KMS-11 (cell line): ENCODE results near the gene GASK1A.

Source experiments
- H2AFZ ChIP-seq: fragments of 200-600 bp; sonication (generic); 2 replicates; pipeline ENCODE4 v1.6.1; 2016; ENCODE audit warnings: antibody characterized with exemption, mixed run types, low read depth
- H3K27ac ChIP-seq: fragments of 200-600 bp; sonication (generic); 2 replicates; pipeline ENCODE4 v1.6.1; 2016; ENCODE audit warnings: mild to moderate bottlenecking, mixed run types
- H3K27me3 ChIP-seq: fragments of 200-600 bp; sonication (generic); 2 replicates; pipeline ENCODE4 v1.6.1; 2017; ENCODE audit warnings: mild to moderate bottlenecking, low read depth, mixed run types, moderate library complexity; ENCODE audit not compliant: insufficient read depth
- H3K36me3 ChIP-seq: fragments of 200-600 bp; sonication (generic); 2 replicates; pipeline ENCODE4 v1.6.1; 2017; ENCODE audit warnings: mild to moderate bottlenecking, mixed run types; ENCODE audit not compliant: insufficient read depth
- H3K4me1 ChIP-seq: fragments of 200-600 bp; sonication (generic); 2 replicates; pipeline ENCODE4 v1.6.1; 2016; ENCODE audit warnings: mild to moderate bottlenecking, low read depth, mixed run types; ENCODE audit not compliant: poor library complexity, severe bottlenecking
- H3K4me2 ChIP-seq: fragments of 200-600 bp; sonication (generic); 2 replicates; pipeline ENCODE4 v1.7.0; 2016; ENCODE audit warnings: mild to moderate bottlenecking, mixed run types
- H3K4me3 ChIP-seq: fragments of 200-600 bp; sonication (generic); IDR thresholded peaks from 2 replicates; pipeline ENCODE4 v1.6.1; 2017; ENCODE audit warnings: low read depth, low read length, mixed read lengths; ENCODE audit not compliant: insufficient read depth
- H3K79me2 ChIP-seq: fragments of 200-600 bp; sonication (generic); 2 replicates; pipeline ENCODE4 v1.6.1; 2016; ENCODE audit warnings: low read depth, mixed run types; ENCODE audit not compliant: insufficient read depth
- H3K9ac ChIP-seq: fragments of 200-600 bp; sonication (generic); 2 replicates; pipeline ENCODE4 v1.6.1; 2016; ENCODE audit warnings: mild to moderate bottlenecking, mixed run types
- H4K20me1 ChIP-seq: fragments of 200-600 bp; sonication (generic); 2 replicates; pipeline ENCODE4 v1.6.1; 2016; ENCODE audit warnings: mild to moderate bottlenecking, mixed run types; ENCODE audit not compliant: insufficient read depth
- CTCF ChIP-seq: fragments of 200-600 bp; sonication (generic); conservative IDR thresholded peaks from 2 replicates; pipeline ENCODE4 v1.6.1; 2017; ENCODE audit warnings: low read depth, mild to moderate bottlenecking, antibody characterized with exemption, low read length, moderate library complexity, mixed read lengths

GASK1A gene

DNA sequence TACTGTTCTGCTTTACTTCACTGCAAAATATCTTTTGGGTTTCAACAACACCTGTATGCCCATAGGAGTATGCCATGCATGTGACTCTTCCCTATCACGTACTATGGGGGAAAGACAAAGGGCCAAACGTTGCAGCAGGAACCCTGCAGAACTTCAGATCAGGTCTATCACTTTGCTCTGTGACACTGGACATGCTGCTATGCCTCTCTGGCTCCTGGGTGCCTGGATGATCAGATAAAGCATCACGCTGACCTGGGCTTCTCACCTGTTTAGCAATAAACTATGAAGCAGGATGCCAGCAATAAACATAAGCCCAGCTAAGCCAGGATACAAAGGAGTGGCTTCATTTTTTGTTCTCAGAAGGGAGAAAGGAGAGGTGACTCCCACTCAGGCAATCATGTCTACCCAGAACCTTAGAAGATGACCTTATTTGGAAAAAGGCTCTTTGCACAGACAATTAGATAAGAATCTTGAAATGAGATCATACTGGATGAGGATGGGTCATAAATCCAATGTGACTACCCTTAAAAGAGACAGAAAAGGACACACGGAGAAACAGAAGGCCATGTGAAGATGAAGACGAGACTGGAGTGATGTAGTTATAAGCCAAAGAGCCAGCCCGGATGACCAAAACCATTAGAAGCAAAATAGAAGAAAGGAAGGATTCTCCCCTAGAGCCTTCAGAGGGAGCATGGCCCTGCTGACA, 107.5 kb downstream of the GASK1A start:
- no peak overlapping the region for H3K4me2 ChIP-seq
- no peaks in the 10 kb centered on the region for H3K36me3 ChIP-seq
- no peak overlapping the region for H3K4me3 ChIP-seq
- no peak overlapping the region for H2AFZ ChIP-seq
- no peaks in the 10 kb centered on the region for H3K79me2 ChIP-seq
- no peak overlapping the region for H3K27ac ChIP-seq
- H3K4me1 ChIP-seq = no peaks in the 10 kb centered on the region
- H4K20me1 ChIP-seq = no peaks in the 10 kb centered on the region
- no peak overlapping the region for H3K9ac ChIP-seq
- no peaks in the 10 kb centered on the region for H3K27me3 ChIP-seq
- no peak for TF ChIP-seq CTCF

GRCh38 chr3:43087249-43087776, 108.2 kb downstream of the GASK1A start:
- H3K36me3 ChIP-seq = no peaks in the 10 kb centered on the region

GRCh38 chr3:43089081-43089480, 110.0 kb downstream of the GASK1A start:
- H3K36me3 ChIP-seq = no peaks in the 10 kb centered on the region
- no peaks in the 10 kb centered on the region for H4K20me1 ChIP-seq
- no peak overlapping the region for H3K9ac ChIP-seq
- no peak overlapping the region for H2AFZ ChIP-seq
- no peaks in the 10 kb centered on the region for H3K4me1 ChIP-seq
- H3K79me2 ChIP-seq = no peaks in the 10 kb centered on the region
- H3K27ac ChIP-seq = no peak overlapping the region
- no peaks in the 10 kb centered on the region for H3K27me3 ChIP-seq
- no peak overlapping the region for H3K4me3 ChIP-seq
- no peak for TF ChIP-seq CTCF
- H3K4me2 ChIP-seq = no peak overlapping the region

More at GRCh38 chr3:43087249-43087776, 108.2 kb downstream of the GASK1A start:
- no peak overlapping the region for H3K4me3 ChIP-seq
- no peak for TF ChIP-seq CTCF
- H3K9ac ChIP-seq = no peak overlapping the region
- no peak overlapping the region for H3K4me2 ChIP-seq
- no peak overlapping the region for H3K27ac ChIP-seq
- H4K20me1 ChIP-seq = no peaks in the 10 kb centered on the region
- H3K27me3 ChIP-seq = no peaks in the 10 kb centered on the region
- H3K79me2 ChIP-seq = no peaks in the 10 kb centered on the region
- H2AFZ ChIP-seq = no peak overlapping the region
- H3K4me1 ChIP-seq = no peaks in the 10 kb centered on the region

- H4K20me1 ChIP-seq = no peaks in the 10 kb centered on the region
- no peak overlapping the region for H3K27ac ChIP-seq
- no peaks in the 10 kb centered on the region for H3K79me2 ChIP-seq
- no peak overlapping the region for H3K9ac ChIP-seq
- H3K4me2 ChIP-seq = no peak overlapping the region
- H3K27me3 ChIP-seq = no peaks in the 10 kb centered on the region
- no peak overlapping the region for H2AFZ ChIP-seq
- no peak for TF ChIP-seq CTCF
- no peaks in the 10 kb centered on the region for H3K4me1 ChIP-seq
- no peaks in the 10 kb centered on the region for H3K36me3 ChIP-seq
- H3K4me3 ChIP-seq = no peak overlapping the region
These were observed 111.1 kb downstream of the GASK1A start for GRCh38 chr3:43090238-43090637.
